ENCODE results near the gene LMO7.

The LMO7 gene

GRCh38 chr13:75635828-75636435 lies at the start of gene LMO7:
Gene LMO7, plus strand, starts transcription at chr13:75636330. Its CDS starts 328 bp downstream, at chr13:75636658.
- peak; percentile 47 for DNase-seq

GRCh38 chr13:75587679-75588078 lies 48.5 kb upstream of the LMO7 start:
- DNase-seq = no peak

- DNase-seq = no peak
Observed at GRCh38 chr13:75596657-75597182, 39.4 kb upstream of the LMO7 start.

- no peak for DNase-seq
Observed at GRCh38 chr13:75600371-75600770, 35.8 kb upstream of the LMO7 start.

DNA sequence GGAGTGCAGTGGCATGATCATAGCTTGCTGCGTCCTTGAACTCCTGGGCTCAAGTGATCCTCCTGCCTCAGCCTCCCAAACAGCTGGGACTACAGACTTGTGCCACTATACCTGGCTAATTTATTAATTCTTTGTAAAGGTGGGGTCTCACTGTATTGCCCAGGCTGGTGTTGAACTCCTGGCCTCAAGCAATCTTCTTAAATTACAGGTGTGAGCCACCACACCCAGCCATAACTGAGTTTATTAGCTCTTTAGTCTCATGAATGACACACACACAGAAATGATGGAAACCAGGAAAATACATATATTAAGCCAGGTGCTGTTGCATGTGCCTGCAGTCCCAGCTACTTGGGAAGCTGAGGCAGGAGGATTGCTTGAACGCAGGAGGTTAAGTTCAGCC lies 33.1 kb upstream of the LMO7 start:
- DNase-seq = no peak

DNA sequence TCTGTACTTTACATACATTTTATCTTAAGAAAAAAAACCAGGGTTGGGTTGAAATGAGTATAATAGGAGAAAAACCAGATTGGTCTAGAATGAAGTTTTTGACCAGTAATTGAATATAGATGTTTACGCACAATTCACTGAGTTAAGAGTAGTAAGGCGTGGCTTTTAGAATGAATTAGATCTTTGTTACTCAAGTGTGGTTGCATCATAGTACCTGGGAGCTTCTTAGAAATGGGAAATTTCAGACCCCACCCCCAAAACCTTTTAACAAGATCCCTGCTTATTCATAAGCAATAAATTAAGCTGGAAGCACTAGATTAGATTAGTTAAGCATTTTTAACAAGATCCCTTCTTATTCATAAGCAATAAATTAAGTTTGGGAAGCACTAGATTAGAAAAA lies 28.7 kb upstream of the LMO7 start:
- no peak for DNase-seq

DNA sequence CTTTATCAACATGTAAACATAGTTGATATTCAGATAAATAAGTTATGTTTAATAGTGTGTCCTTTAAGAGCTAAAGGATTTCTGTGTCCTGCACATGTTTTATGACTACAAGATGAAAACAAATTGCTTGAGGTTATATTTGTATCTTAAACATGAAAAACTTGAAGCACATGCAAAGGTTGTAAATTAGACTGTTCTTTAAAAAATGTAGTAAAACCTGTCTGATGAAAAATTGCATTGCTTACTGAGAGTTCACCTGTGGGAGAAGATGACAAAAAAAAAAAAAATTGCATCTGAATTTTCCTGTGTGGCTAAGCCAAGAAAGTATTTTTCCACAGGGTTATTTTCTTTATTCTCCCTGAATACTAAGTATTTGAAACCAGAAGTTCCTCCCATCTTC lies 25.7 kb upstream of the LMO7 start:
- DNase-seq = no peak

DNA sequence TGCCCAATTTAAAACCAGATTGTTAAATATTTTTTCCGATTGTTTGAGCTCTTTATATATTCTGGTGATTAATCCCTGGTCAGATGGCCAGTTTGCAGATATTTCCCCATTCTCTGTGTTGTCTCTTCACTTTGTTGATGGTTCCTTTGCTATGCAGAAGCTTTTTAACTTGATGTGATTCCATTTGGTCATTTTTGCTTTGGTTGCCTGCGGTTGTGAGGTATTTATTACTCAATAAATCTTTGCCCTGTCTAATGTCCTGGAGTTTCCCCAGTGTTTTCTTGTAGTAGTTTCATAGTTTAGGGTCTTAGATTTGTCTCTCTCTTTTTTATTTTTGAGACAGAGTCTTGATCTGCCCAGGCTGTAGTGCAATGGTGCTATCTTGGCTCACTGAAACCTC lies 23.8 kb upstream of the LMO7 start:
- DNase-seq = no peak

- DNase-seq = no peak
Observed at GRCh38 chr13:75617230-75617629, 18.9 kb upstream of the LMO7 start.

DNA sequence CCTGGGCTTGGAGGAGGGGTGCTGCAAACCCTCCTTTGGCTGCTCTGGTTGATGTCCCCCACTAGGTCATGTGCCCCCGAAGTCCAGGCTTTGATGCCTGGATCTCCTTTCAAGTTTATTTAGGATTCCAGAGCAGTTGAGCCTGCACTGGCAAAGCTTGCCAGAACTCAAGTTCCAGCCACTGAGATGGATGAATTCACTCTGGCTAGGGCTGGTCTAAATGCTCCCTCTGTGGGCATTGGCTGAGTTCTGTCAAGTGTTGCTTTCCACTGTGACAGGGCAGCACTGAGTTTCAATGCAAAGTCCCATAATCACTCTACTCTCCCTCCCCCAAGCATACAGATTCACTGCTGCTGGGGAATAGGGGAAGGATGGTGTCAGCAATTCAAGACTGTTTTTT lies 17.8 kb upstream of the LMO7 start:
- no peak for DNase-seq

DNA sequence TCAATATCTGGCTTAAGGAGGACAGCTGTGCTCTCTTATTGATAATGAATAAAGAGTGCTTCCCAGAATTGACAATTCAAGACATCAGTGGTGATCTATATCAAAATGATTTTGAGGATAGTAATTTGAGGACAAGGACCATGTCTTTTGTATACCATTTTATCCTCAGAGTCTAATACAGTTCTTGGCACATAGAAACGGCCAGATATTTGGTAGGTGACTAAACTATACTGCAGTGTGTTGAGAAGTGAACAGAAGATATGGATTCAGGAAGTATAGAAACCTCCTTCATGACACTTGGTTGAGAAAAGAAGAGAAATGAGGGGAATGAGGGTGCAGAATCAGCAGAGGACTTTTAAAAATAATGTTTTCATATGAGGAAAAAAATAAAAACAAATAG lies 16.1 kb upstream of the LMO7 start:
- no peak for DNase-seq

DNA sequence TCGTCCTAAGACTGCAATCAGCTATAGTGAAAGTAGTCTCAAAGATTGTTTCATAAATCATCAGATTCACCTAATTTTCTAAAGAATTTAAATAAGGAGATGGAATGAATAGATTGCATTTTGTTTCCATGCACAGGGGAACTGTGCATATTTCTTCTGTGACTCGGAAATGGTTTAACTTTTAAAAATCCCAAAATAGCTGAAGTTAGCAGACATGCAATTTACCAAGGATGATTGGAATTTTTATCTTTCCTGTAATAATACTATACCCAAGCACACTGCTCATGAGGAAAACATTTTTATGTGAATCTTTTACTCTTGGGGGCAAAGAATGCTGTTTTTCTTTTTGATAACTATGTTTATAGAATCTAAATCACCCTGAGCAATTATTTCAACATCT lies 15.0 kb upstream of the LMO7 start:
- DNase-seq = no peak

DNA sequence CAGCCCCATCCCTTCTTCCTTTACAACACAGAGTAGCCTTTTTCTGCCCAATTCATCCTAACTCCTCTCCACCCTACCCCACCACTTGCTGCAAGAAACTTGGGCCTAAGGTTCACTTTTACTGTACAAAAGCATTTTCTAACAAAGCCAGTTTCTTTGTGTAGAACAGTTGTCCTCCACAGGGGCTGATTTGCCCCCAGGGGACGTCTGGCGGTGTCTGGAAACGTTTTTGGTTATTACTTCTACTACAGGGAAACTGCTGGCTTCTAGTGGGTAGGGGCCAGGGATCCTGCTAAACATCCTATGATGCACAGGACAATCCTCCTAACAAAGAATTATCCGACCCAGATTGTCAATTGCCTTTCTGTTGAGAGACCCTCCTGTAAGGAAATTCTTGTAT lies 7.3 kb upstream of the LMO7 start:
- DNase-seq = no peak

GRCh38 chr13:75633285-75633684 lies 2.8 kb upstream of the LMO7 start:
- DNase-seq = no peak

DNA sequence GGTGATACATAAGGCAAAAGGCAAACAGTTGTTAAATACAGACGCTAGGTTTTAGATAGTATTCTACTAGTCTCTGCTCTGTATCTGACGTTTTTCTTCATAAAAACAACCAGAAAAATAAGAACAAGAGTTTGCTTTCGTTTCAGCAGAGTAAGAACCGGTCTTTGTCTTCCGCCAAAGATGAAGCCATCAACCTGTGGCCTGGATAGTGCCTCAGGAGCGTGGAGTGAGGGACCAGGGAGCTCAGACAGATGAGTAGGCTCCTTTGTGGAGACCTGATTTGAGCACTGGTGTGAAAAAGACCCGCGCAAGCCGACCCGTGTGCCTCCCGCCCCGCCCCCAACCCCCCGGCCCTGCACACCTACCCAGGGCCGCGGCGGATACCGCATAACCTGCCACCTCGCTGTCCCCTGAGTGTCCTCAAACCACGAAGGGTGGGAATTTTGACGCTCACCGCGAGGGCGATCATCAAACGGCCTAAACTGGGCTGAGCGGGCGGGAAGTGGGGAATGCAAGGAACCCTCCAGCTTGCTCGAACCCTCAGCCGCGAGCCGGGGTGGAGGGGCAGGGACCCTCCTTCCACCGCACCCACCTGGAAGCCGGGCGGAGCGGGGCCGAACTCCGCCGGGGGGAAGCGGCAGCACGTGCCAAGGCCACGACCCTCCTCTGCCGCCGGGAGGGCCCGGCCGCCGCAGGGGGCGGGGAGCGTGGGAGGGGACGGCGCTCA lies 866 bp upstream of the LMO7 start:
- peak; percentile 33 for DNase-seq

DNA sequence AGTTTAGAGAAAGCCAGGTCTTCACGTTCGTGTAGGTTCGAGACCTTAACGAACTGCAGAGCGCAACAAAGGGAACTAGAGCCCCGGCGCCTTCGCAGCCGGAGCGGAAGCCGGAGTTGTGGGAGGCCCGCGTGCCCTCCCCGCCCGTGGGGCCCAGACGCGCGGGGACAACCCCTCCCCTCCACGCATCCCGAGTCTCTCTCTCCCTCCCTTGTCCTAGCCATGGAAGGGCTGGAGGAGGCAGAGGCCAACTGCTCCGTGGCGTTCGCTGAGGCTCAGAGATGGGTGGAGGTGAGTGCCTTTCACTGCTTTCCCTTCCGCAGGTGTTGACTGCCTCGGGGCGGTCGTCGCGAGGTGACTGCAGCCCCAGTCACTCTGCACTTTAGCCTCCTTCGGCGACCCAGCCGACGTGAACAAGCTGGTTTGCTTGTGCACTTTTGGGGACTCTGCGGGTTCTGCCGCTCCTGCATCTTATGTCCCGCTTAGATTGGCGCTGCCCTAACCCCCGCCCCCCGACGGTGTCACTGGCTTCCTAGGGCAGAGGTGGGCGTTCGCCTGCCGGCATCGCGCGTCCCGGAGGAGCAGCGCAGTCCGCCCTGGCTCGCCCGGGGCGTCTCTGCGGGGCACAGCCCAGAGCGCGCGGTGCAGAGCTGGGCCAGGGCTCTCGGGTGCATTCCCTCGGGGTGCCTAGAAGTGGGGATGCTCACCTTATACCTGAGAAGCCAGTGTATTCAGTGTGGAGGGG lies 478 bp downstream of the LMO7 start:
- DNase-seq = peak; percentile 18

GRCh38 chr13:75637181-75637750 lies 1.1 kb downstream of the LMO7 start:
- DNase-seq = no peak

DNA sequence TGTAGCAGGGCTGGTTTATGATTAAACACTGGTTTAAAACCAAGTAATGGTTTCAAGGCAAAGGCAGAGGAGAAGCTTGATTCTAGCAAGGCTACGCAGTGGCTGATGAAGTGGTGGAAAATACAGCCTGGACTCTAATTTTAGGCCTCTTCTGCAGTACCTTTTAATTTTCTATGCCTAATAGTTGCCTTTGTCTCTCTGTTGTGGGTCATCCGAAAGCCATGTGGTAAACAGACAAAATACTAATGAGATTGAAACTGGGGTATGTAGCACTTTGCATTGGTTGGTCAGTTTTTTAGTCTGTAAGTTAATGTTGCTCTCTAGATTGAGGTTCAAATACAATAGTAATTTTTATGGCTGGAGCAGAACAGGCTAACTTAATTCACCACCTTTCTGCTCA lies 3.3 kb downstream of the LMO7 start:
- no peak for DNase-seq

- DNase-seq = no peak
Observed at GRCh38 chr13:75641026-75641425, 4.9 kb downstream of the LMO7 start.

GRCh38 chr13:75643182-75643581 lies 7.1 kb downstream of the LMO7 start:
- no peak for DNase-seq

- no peak for DNase-seq
Observed at GRCh38 chr13:75643693-75644092, 7.6 kb downstream of the LMO7 start.

- no peak for DNase-seq
Observed at GRCh38 chr13:75645141-75645540, 9.0 kb downstream of the LMO7 start.

DNA sequence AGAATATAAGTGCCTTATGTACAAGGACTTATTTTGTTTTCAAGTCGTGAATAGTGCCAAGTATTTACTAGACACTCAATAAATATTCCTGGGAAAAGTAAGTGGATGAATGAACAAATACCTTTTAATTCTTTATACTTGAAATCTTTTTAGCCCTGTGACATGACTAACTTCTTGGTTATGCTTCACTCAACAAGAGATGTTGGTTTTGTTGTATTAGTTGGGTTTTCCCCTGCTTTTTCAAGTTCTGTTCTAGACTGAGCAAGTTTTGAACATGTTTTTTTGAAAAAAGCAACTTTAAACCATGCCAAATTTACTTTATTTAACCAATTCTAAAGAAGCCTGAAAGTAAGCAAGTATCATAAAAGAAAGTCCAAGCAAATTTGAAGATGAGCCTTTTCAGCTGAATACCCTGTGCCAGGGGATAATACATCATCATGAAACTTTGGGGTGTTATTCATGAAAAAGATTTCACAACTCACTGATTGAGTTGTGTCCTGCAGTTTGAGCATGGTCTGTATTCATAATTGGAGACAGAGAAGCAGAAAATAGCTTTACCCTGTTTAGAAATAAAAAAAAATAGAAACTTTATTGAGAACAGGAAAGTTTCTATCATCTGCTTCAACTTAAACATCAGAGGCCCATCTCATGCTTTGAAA lies 11.1 kb downstream of the LMO7 start:
- no peak for DNase-seq
